K562 (cell line): Measurements from ENCODE around the gene AGAP1. TPM values are rescaled to one million over a fixed set of nuclear protein-coding genes. Genes with fewer than 3 reads are reported as not detected.

Experiments used
- ARID1B ChIP-seq: fragments of 450-650 bp; IDR thresholded peaks from 2 replicates; pipeline ENCODE4 v1.6.1; 2016; ENCODE audit warnings: antibody characterized with exemption, mild to moderate bottlenecking, inconsistent platforms
- BCL6 ChIP-seq: fragments of 250-450 bp; sonication (Bioruptor Pico); IDR thresholded peaks from 2 replicates; pipeline ENCODE4 v1.4.0; 2020
- CREM ChIP-seq: IDR thresholded peaks from 2 replicates; pipeline ENCODE4 v1.6.1; 2014; ENCODE audit warnings: antibody characterized with exemption, low read depth
- FOXA3 ChIP-seq, 2 experiments: fragments of 450-650 bp in 1 of 2; sonication (generic) in 1 of 2; formaldehyde crosslinking; IDR thresholded peaks in 1 of 2; conservative IDR thresholded peaks in 1 of 2; 2 replicates each; pipeline versions ENCODE4 v1.4.0 to v1.8.0; 2020 to 2022; ENCODE audit warnings: mild to moderate bottlenecking in 2 of 2, missing genetic modification reagents in 1 of 2
- HDGF ChIP-seq: fragments of 450-650 bp; IDR thresholded peaks from 2 replicates; pipeline ENCODE4 v1.6.1; 2016
- HMGN3 ChIP-seq: IDR thresholded peaks from 2 replicates; pipeline ENCODE4 v1.6.1; 2011; ENCODE audit warnings: borderline replicate concordance, low read depth, mild to moderate bottlenecking, mixed read lengths, low read length; ENCODE audit not compliant: insufficient read length; ENCODE audit errors: extremely low read depth
- KLF10 ChIP-seq: fragments of 250-450 bp; sonication (Bioruptor Pico); IDR thresholded peaks from 2 replicates; pipeline ENCODE4 v1.6.1; 2021; ENCODE audit warnings: matching md5 sums
- KLF13 ChIP-seq: fragments of 450-650 bp; IDR thresholded peaks from 2 replicates; pipeline ENCODE4 v1.6.1; 2016; ENCODE audit warnings: missing genetic modification characterization, low read depth, mild to moderate bottlenecking, missing compliant biosample characterization, moderate library complexity, borderline replicate concordance
- NFIC ChIP-seq: fragments of 450-650 bp; IDR thresholded peaks from 2 replicates; pipeline ENCODE4 v1.6.1; 2017; ENCODE audit warnings: mild to moderate bottlenecking, inconsistent platforms
- PCBP2 ChIP-seq: fragments of 200-400 bp; formaldehyde crosslinking; IDR thresholded peaks from 2 replicates; pipeline ENCODE4 v1.6.1; 2018; ENCODE audit warnings: low read length, low read depth, mild to moderate bottlenecking, moderate library complexity; ENCODE audit not compliant: poor library complexity, severe bottlenecking
- PHB ChIP-seq: fragments of 250-450 bp; sonication (Bioruptor Pico); IDR thresholded peaks from 2 replicates; pipeline ENCODE4 v1.5.0; 2021
- PTBP1 ChIP-seq: fragments of 200-400 bp; formaldehyde crosslinking; IDR thresholded peaks from 2 replicates; pipeline ENCODE4 v1.6.1; 2017; ENCODE audit warnings: low read depth, low read length
- RBM25 ChIP-seq: fragments of 200-400 bp; formaldehyde crosslinking; IDR thresholded peaks from 2 replicates; pipeline ENCODE4 v1.6.1; 2018; ENCODE audit warnings: low read length, low read depth, moderate library complexity; ENCODE audit not compliant: severe bottlenecking
- RCOR1 ChIP-seq, 2 experiments: IDR thresholded peaks; 2 replicates each; pipeline ENCODE4 v1.6.1; 2012; ENCODE audit warnings: low read depth in 2 of 2, low read length in 2 of 2, borderline replicate concordance in 1 of 2, improper control_type of control experiment in 1 of 2
- SMAD1 ChIP-seq: fragments of 150-350 bp; IDR thresholded peaks from 2 replicates; pipeline ENCODE4 v1.6.1; 2014; ENCODE audit warnings: low read length, low read depth; ENCODE audit not compliant: partially characterized antibody
- SMAD4 ChIP-seq: fragments of 250-450 bp; sonication (Bioruptor Pico); conservative IDR thresholded peaks from 2 replicates; pipeline ENCODE4 v1.8.0; 2021; ENCODE audit warnings: inconsistent platforms, mild to moderate bottlenecking, moderate library complexity
- SPI1 ChIP-seq: IDR thresholded peaks from 2 replicates; pipeline ENCODE4 v1.6.1; 2011; ENCODE audit warnings: low read depth, low read length, control low read depth, borderline replicate concordance
- TEAD1 ChIP-seq, 2 experiments: fragments of 450-650 bp in 1 of 2; sonication (generic) in 1 of 2; formaldehyde crosslinking; IDR thresholded peaks; 2 replicates each; pipeline versions ENCODE4 v1.4.0 to v1.8.0; 2020 to 2022; ENCODE audit warnings: mild to moderate bottlenecking in 2 of 2, missing genetic modification reagents in 1 of 2
- THRAP3 ChIP-seq: fragments of 450-650 bp; IDR thresholded peaks from 2 replicates; pipeline ENCODE4 v1.6.1; 2016; ENCODE audit warnings: mild to moderate bottlenecking, inconsistent platforms, borderline replicate concordance
- ZFPM2 ChIP-seq: fragments of 250-450 bp; sonication (Bioruptor Pico); IDR thresholded peaks from 2 replicates; pipeline ENCODE4 v1.5.1; 2022; ENCODE audit warnings: mild to moderate bottlenecking
- ZNF23 ChIP-seq: fragments of 250-450 bp; sonication (Bioruptor Pico); IDR thresholded peaks from 2 replicates; pipeline ENCODE4 v1.4.0; 2020; ENCODE audit warnings: mild to moderate bottlenecking
- ZNF75A ChIP-seq: fragments of 450-650 bp; formaldehyde crosslinking; IDR thresholded peaks from 2 replicates; pipeline ENCODE4 v1.4.0; 2020; ENCODE audit warnings: mild to moderate bottlenecking
- polyA plus RNA-seq, 8 experiments: library from polyadenylated mRNA; depleted of rRNA in 4 of 8; stranded (reverse) in 5 of 8; unstranded in 3 of 8; fragments of >200 nt; fragmentation: Nextera tagmentation in 2 of 8; fragmentation: Illumina TruSeq in 1 of 8; extraction: Ambion mirVana in 2 of 8; extraction: Trizol in 1 of 8; gene quantifications; 2 replicates each; pipeline versions ENCODE4 v1.2.1 to v1.2.3, GENCODE V29; 2011 to 2014; ENCODE audit warnings: inconsistent platforms in 1 of 8, missing spikeins in 1 of 8
- total RNA-seq, 7 experiments: library from RNA; depleted of rRNA in 6 of 7; stranded (reverse); fragments of >200 nt in 6 of 7; fragmentation: Illumina TruSeq in 2 of 7; extraction: Trizol in 2 of 7; gene quantifications; 2 replicates each; pipeline versions ENCODE4 v1.2.1 to v1.2.3, GENCODE V29; 2011 to 2021; ENCODE audit warnings: low replicate concordance in 1 of 7
- TF ChIP-seq, protein P1 (sequence below), 2 experiments: IDR thresholded peaks; 2 replicates each; pipeline ENCODE4 v1.6.1; 2012; ENCODE audit warnings: improper control_type of control experiment in 2 of 2, low read depth in 2 of 2, low read length in 2 of 2, borderline replicate concordance in 1 of 2
- TF ChIP-seq, protein P2 (sequence below): fragments of 250-450 bp; sonication (Bioruptor Pico); IDR thresholded peaks from 2 replicates; pipeline ENCODE4 v1.5.0; 2021
- TF ChIP-seq, protein P3 (sequence below): sonication (generic); formaldehyde crosslinking; IDR thresholded peaks from 2 replicates; pipeline ENCODE4 v1.8.0; 2022; ENCODE audit warnings: missing genetic modification reagents, mild to moderate bottlenecking, moderate library complexity, borderline replicate concordance

Gene AGAP1
- total and polyA plus RNA-seq, 9 of the 15 experiments (the other 6 are each of a cell fraction or from before 2014, with no cell fraction given) = 1.3 to 24.0 (median 10.6) TPM

DNA sequence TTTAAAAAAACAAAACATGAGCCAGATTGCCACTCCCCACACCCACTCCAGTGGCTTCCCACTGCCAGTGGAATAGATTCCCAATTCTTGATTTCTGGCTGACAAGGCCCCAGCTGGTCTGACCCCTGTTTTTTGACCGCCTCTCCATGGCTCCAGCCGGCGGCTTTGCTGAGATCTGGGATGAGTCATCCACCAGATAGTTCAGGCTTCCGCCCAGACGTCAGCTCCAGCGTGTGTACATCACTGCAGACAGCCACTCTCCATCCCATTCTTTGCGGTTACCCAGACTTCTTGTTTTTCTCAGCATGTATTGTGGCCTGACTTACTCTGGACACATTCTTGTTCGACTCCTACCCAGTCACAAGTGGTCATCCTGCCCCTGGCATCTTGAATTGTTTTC is 446.5 kb downstream of the AGAP1 start (continued):
- TF ChIP-seq, protein P1, sequence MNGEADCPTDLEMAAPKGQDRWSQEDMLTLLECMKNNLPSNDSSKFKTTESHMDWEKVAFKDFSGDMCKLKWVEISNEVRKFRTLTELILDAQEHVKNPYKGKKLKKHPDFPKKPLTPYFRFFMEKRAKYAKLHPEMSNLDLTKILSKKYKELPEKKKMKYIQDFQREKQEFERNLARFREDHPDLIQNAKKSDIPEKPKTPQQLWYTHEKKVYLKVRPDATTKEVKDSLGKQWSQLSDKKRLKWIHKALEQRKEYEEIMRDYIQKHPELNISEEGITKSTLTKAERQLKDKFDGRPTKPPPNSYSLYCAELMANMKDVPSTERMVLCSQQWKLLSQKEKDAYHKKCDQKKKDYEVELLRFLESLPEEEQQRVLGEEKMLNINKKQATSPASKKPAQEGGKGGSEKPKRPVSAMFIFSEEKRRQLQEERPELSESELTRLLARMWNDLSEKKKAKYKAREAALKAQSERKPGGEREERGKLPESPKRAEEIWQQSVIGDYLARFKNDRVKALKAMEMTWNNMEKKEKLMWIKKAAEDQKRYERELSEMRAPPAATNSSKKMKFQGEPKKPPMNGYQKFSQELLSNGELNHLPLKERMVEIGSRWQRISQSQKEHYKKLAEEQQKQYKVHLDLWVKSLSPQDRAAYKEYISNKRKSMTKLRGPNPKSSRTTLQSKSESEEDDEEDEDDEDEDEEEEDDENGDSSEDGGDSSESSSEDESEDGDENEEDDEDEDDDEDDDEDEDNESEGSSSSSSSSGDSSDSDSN (IDR thresholded peaks at IDR 0.05; ENCODE audit: borderline replicate concordance in 1 of 2, low read depth in 2 of 2, low read length in 2 of 2) = 0 out of 4 replicates have a peak, but pooled peaks of 1 of the 2 experiments have one; percentile 32
- TF ChIP-seq HMGN3 (no peak), HDGF (no peak), THRAP3 (no peak), ZNF75A (CRISPR knock-in tag) (no peak), RCOR1 (IDR thresholded peaks at IDR 0.05; ENCODE audit: borderline replicate concordance in 1 of 2, low read depth in 2 of 2, low read length in 2 of 2) (no peak), BCL6 (CRISPR knock-in tag) (no peak), RBM25 (no peak), PCBP2 (no peak), SMAD4 (0 out of 2 replicates have a peak, but pooled peaks have one; percentile 21), KLF13 (tag) (no peak), ARID1B (peak; percentile 48; the same call in 1 of the 2 replicates), CREM (peak; percentile 65), SPI1 (peak; percentile 48; the same call in 1 of the 2 replicates), PTBP1 (no peak), ZNF23 (CRISPR knock-in tag) (no peak), FOXA3 (CRISPR knock-in tag; conservative IDR thresholded peaks at IDR 0.05 in 1 of 2, IDR thresholded peaks at IDR 0.05 in 1 of 2) (peak in 1 of 2 experiments; percentile 78; a peak in 1 of 4 replicates), SMAD1 (no peak), TEAD1 (CRISPR knock-in tag; IDR thresholded peaks at IDR 0.05) (no peak), KLF10 (CRISPR knock-in tag) (no peak), NFIC (no peak), PHB (CRISPR knock-in tag) (no peak), ZFPM2 (no peak)
- TF ChIP-seq, protein P2, sequence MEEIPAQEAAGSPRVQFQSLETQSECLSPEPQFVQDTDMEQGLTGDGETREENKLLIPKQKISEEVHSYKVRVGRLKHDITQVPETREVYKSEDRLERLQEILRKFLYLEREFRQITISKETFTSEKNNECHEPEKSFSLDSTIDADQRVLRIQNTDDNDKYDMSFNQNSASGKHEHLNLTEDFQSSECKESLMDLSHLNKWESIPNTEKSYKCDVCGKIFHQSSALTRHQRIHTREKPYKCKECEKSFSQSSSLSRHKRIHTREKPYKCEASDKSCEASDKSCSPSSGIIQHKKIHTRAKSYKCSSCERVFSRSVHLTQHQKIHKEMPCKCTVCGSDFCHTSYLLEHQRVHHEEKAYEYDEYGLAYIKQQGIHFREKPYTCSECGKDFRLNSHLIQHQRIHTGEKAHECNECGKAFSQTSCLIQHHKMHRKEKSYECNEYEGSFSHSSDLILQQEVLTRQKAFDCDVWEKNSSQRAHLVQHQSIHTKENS (CRISPR knock-in tag) = no peak
- TF ChIP-seq, protein P3, sequence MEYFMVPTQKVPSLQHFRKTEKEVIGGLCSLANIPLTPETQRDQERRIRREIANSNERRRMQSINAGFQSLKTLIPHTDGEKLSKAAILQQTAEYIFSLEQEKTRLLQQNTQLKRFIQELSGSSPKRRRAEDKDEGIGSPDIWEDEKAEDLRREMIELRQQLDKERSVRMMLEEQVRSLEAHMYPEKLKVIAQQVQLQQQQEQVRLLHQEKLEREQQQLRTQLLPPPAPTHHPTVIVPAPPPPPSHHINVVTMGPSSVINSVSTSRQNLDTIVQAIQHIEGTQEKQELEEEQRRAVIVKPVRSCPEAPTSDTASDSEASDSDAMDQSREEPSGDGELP (CRISPR knock-in tag) = peak; percentile 88
